Right lobe of liver (tissue), 6 donors: ENCODE data around the gene ZC3HAV1. TPM values are rescaled to one million over a fixed set of nuclear protein-coding genes. Genes with fewer than 3 reads are reported as not detected.

Source experiments
- ATAC-seq, 4 donors: fragments of 200-7000 bp; cut with Tn5 transposase; one replicate each; pipeline ENCODE4 v1.9.1; 2020; ENCODE audit warnings: mild to moderate bottlenecking in 4 of 4, moderate library complexity in 4 of 4
- DNase-seq, 3 donors: peaks; one replicate each; pipeline ENCODE4 v3.0.0-alpha.2; 2020
- H3K27ac ChIP-seq, 3 donors: fragments of 200-600 bp; one replicate each; pipeline ENCODE4 v1.8.0; 2022
- H3K27me3 ChIP-seq, 2 donors: fragments of 200-600 bp; one replicate each; pipeline ENCODE4 v1.8.0; 2022
- H3K36me3 ChIP-seq, 4 donors: fragments of 200-600 bp; sonication (generic) in 1 of 4; one replicate each; pipeline versions ENCODE4 v1.5.1 to v1.8.0; 2017 to 2022; ENCODE audit warnings: control low read depth in 1 of 4
- H3K4me1 ChIP-seq, 4 donors: fragments of 200-600 bp; sonication (generic) in 1 of 4; one replicate each; pipeline versions ENCODE4 v1.5.1 to v1.8.0; 2017 to 2022; ENCODE audit warnings: control low read depth in 1 of 4
- H3K4me3 ChIP-seq, 3 donors: fragments of 200-600 bp; one replicate each; pipeline ENCODE4 v1.8.0; 2022
- H3K9me3 ChIP-seq, 4 donors: fragments of 200-600 bp; sonication (generic) in 1 of 4; one replicate each; pipeline versions ENCODE4 v1.5.1 to v1.8.0; 2017 to 2022; ENCODE audit warnings: control low read depth in 1 of 4
- CTCF ChIP-seq, 4 donors: fragments of 200-600 bp in 3 of 4; fragments of 450-650 bp in 1 of 4; IDR thresholded peaks; one replicate each; pipeline versions ENCODE4 v1.5.1 to v1.8.0; 2016 to 2022; ENCODE audit warnings: antibody characterized with exemption in 4 of 4, mild to moderate bottlenecking in 2 of 4
- POLR2A ChIP-seq: fragments of 450-650 bp; IDR thresholded peaks from one replicate; pipeline ENCODE4 v1.6.1; 2017; ENCODE audit warnings: antibody characterized with exemption, mild to moderate bottlenecking
- WGBS: methylation state at CpG from one replicate; pipeline ENCODE4 v1.1.6; 2018; ENCODE audit warnings: low coverage, low lambda C conversion rate; ENCODE audit not compliant: insufficient coverage; ENCODE audit errors: missing lambda C conversion rate; 5-methylcytosine and 5-hydroxymethylcytosine counted together
- intact Hi-C, 2 donors: fragments of 100-400 bp; cut with DNase I; formaldehyde crosslinking; loops; one replicate each; pipeline versions ENCODE4 v1.11.2 to v1.14.1; 2022
- total RNA-seq, 6 experiments: library from RNA; depleted of rRNA in 2 of 6; stranded (reverse); fragments of >200 nt in 2 of 6; fragmentation: NEBNext Ultra II Directional in 3 of 6; extraction: Animal tissue kit (Norgen Biotek cat#: 25700) in 3 of 6; gene quantifications; one replicate each; pipeline versions ENCODE4 v1.1.0 to v1.2.4, GENCODE V29; 2016 to 2023
- donor health status: DM: no; HTN: yes; CAD: no.
- donor health status: DM: no; HTN: no; CAD: no.
- donor health status: DM: no; HTN: no; CAD: no.
- donor health status: DM: no; HTN: yes; CAD: no.
- donor health status: DM: no; HTN: yes; CAD: no.

The ZC3HAV1 gene
- total RNA-seq, 6 experiments from 2014 or later, result 12.3 to 20.6 (median 17.7) TPM

- peaks cover 0 to 16% (median 2%) of the 10 kb centered on the region in 4 donors for H3K4me1 ChIP-seq
- intact Hi-C loops, result no loop called here
- H3K27me3 ChIP-seq, result no peaks in the 10 kb centered on the region
- no peak for TF ChIP-seq POLR2A
- H3K36me3 ChIP-seq, result peaks cover 0 to 57% (median 11%) of the 10 kb centered on the region in 4 donors
- H3K4me3 ChIP-seq, result no peak overlapping the region
- WGBS, result 100% methylated on average over 1 of the region's 3 CpGs
- no peaks in the 10 kb centered on the region for H3K9me3 ChIP-seq
- DNase-seq, result no peak
- no peak for ATAC-seq
- no peak overlapping the region for H3K27ac ChIP-seq
Observed at GRCh38 chr7:139087212-139087611, 22.3 kb downstream of the ZC3HAV1 start.

- no peak overlapping the region for H3K4me3 ChIP-seq
- TF ChIP-seq POLR2A (no peak), CTCF (IDR thresholded peaks at IDR 0.05) (no peak)
- intact Hi-C loops, result no loop called here
- ATAC-seq, result no peak
- H3K36me3 ChIP-seq, result peaks cover 0 to 57% (median 11%) of the 10 kb centered on the region in 4 donors
- 50% methylated on average over 1 of the region's 2 CpGs for WGBS
- no peaks in the 10 kb centered on the region for H3K9me3 ChIP-seq
- peaks cover 0 to 21% (median 8%) of the 10 kb centered on the region in 4 donors for H3K4me1 ChIP-seq
- no peak overlapping the region for H3K27ac ChIP-seq
- no peaks in the 10 kb centered on the region for H3K27me3 ChIP-seq
- DNase-seq, result no peak
Observed at GRCh38 chr7:139086454-139086853, 23.1 kb downstream of the ZC3HAV1 start.

GRCh38 chr7:139084709-139085108, 24.8 kb downstream of the ZC3HAV1 start:
- Histone ChIP-seq H3K4me3 (no peak overlapping the region), H3K4me1 (peaks cover 0 to 25% (median 13%) of the 10 kb centered on the region in 4 donors), H3K36me3 (peaks cover 0 to 63% (median 11%) of the 10 kb centered on the region in 4 donors), H3K27me3 (no peaks in the 10 kb centered on the region), H3K9me3 (no peaks in the 10 kb centered on the region), H3K27ac (no peak overlapping the region)
- WGBS, result 82% methylated on average over 5 of the region's 5 CpGs
- intact Hi-C loops, result no loop called here
- ATAC-seq (no peak), DNase-seq (no peak)
- TF ChIP-seq CTCF (IDR thresholded peaks at IDR 0.05) (no peak), POLR2A (no peak)

- Histone ChIP-seq H3K9me3 (no peaks in the 10 kb centered on the region), H3K4me1 (peaks cover 0 to 30% (median 15%) of the 10 kb centered on the region in 4 donors), H3K4me3 (no peak overlapping the region), H3K36me3 (peaks cover 0 to 58% (median 17%) of the 10 kb centered on the region in 4 donors), H3K27me3 (no peaks in the 10 kb centered on the region), H3K27ac (peak overlapping the region in 2 of 3 donors; percentile 45 to 58)
- intact Hi-C loops, result no loop called here
- ATAC-seq, result peak; percentile 37 to 66 (median 55)
- no peak for DNase-seq
- TF ChIP-seq POLR2A (no peak), CTCF (IDR thresholded peaks at IDR 0.05) (no peak)
Observed at GRCh38 chr7:139081584-139081983, 27.9 kb downstream of the ZC3HAV1 start.

- ATAC-seq (peak; percentile 33 to 54 (median 52)), DNase-seq (no peak)
- Histone ChIP-seq H3K27ac (peak overlapping the region in 2 of 3 donors; percentile 45 to 58), H3K4me3 (no peak overlapping the region), H3K36me3 (peaks cover 0 to 58% (median 18%) of the 10 kb centered on the region in 4 donors), H3K9me3 (no peaks in the 10 kb centered on the region), H3K4me1 (peaks cover 0 to 37% (median 16%) of the 10 kb centered on the region in 4 donors), H3K27me3 (no peaks in the 10 kb centered on the region)
- intact Hi-C loops, result no loop called here
- TF ChIP-seq POLR2A (no peak), CTCF (IDR thresholded peaks at IDR 0.05) (no peak)
- WGBS, result 70% methylated on average over 6 of the region's 8 CpGs
Observed at GRCh38 chr7:139080905-139081304, 28.6 kb downstream of the ZC3HAV1 start.
